HCT116 (cell line): ENCODE measurements around the gene CRACDL. TPM values are rescaled to one million over a fixed set of nuclear protein-coding genes. Genes with fewer than 3 reads are reported as not detected.

Source experiments
- ATAC-seq: fragments of 200-7000 bp; cut with Tn5 transposase; 2 replicates; pipeline ENCODE4 v1.9.1; 2020; ENCODE audit warnings: mild to moderate bottlenecking, moderate library complexity
- BruUV-seq: library from RNA; stranded (reverse); fragments of 400-500 nt; replicated peaks from 2 replicates; lab custom pipeline; 2021; lab: Mats Ljungman, UMichigan
- CTCF ChIA-PET: fragments of 300-600 bp; sonication (Branson Sonifier 250); formaldehyde crosslinking; loops from one replicate; lab custom pipeline; 2021; ENCODE audit warnings: antibody characterized with exemption; lab: Charles Lee
- POLR2A ChIA-PET: fragments of 300-600, 350-600 bp; sonication (Branson Sonifier 250); formaldehyde crosslinking; loops from one replicate; lab custom pipeline; 2021; ENCODE audit warnings: antibody characterized with exemption; lab: Charles Lee
- RAD21 ChIA-PET, 2 experiments: fragments of 300-600 bp; sonication (Branson Sonifier 250); formaldehyde crosslinking; loops; one replicate each; lab custom pipeline; 2023; ENCODE audit warnings: low total read pairs in 2 of 2; ENCODE audit not compliant: uncharacterized antibody in 2 of 2, unreplicated experiment in 2 of 2, low non-redundant PET in 1 of 2; lab: Charles Lee
- DNase-seq: peaks from one replicate; pipeline ENCODE4 v3.0.0-alpha.2; 2010; ENCODE audit warnings: low read depth, low spot score
- H2AFZ ChIP-seq: fragments of 200-600 bp; shearing (Covaris generic), sonication (generic); 2 replicates; pipeline ENCODE4 v1.6.1; 2017; ENCODE audit warnings: low read depth, mixed run types, mixed read lengths, antibody characterized with exemption, low read length; ENCODE audit not compliant: poor library complexity, severe bottlenecking
- H3K27ac ChIP-seq: 2 replicates; pipeline ENCODE4 v1.5.1; 2012; ENCODE audit warnings: low read depth, low read length
- H3K27me3 ChIP-seq: fragments of 200-600 bp; sonication (generic); 2 replicates; pipeline ENCODE4 v1.6.1; 2016; ENCODE audit warnings: mixed run types, low read length, mixed read lengths; ENCODE audit not compliant: insufficient read depth
- H3K36me3 ChIP-seq, 2 experiments: fragments of 200-500 bp in 1 of 2; fragments of 200-600 bp in 1 of 2; sonication (Bioruptor generic) in 1 of 2; sonication (generic) in 1 of 2; 2 replicates each; pipeline versions ENCODE4 v1.5.1 to v1.6.1; 2014 to 2016; ENCODE audit warnings: low read length in 2 of 2, inconsistent platforms in 1 of 2, mixed read lengths in 1 of 2, mixed run types in 1 of 2; ENCODE audit not compliant: insufficient read depth in 2 of 2, control insufficient read depth in 1 of 2
- H3K4me1 ChIP-seq, 2 experiments: fragments of 200-600 bp in 1 of 2; sonication (generic) in 1 of 2; 2 replicates each; pipeline versions ENCODE4 v1.5.1 to v1.6.1; 2012 to 2017; ENCODE audit warnings: low read length in 2 of 2, inconsistent platforms in 1 of 2, mild to moderate bottlenecking in 1 of 2, mixed read lengths in 1 of 2, mixed run types in 1 of 2, moderate library complexity in 1 of 2; ENCODE audit not compliant: insufficient read depth in 2 of 2, control insufficient read depth in 1 of 2
- H3K4me2 ChIP-seq: fragments of 200-600 bp; sonication (generic); 2 replicates; pipeline ENCODE4 v1.6.1; 2017; ENCODE audit warnings: mixed run types, low read length, mixed read lengths
- H3K4me3 ChIP-seq, 2 experiments: fragments of 200-600 bp in 1 of 2; sonication (generic) in 1 of 2; replicated peaks in 1 of 2; 2 replicates each; pipeline ENCODE4 v1.5.1; 2011 to 2016; ENCODE audit warnings: low read length in 2 of 2, control low read depth in 1 of 2, low read depth in 1 of 2, mild to moderate bottlenecking in 1 of 2, mixed read lengths in 1 of 2, mixed run types in 1 of 2
- H3K79me2 ChIP-seq: fragments of 200-600 bp; sonication (generic); 2 replicates; pipeline ENCODE4 v1.6.1; 2017; ENCODE audit warnings: mild to moderate bottlenecking, mixed run types, low read length, moderate library complexity, mixed read lengths; ENCODE audit not compliant: insufficient read depth
- H3K9ac ChIP-seq: fragments of 200-600 bp; sonication (generic); 2 replicates; pipeline ENCODE4 v1.6.1; 2016; ENCODE audit warnings: low read length, mixed read lengths
- H3K9me2 ChIP-seq: fragments of 200-600 bp; sonication (generic), shearing (Covaris generic); 2 replicates; pipeline ENCODE4 v1.6.1; 2017; ENCODE audit warnings: mixed run types, mild to moderate bottlenecking, moderate library complexity; ENCODE audit not compliant: insufficient read depth
- H3K9me3 ChIP-seq, 2 experiments: fragments of 200-500 bp in 1 of 2; fragments of 200-600 bp in 1 of 2; sonication (Bioruptor generic) in 1 of 2; sonication (generic) in 1 of 2; 2 replicates each; pipeline ENCODE4 v1.6.1; 2014 to 2017; ENCODE audit warnings: low read length in 2 of 2, mixed read lengths in 2 of 2, inconsistent platforms in 1 of 2, low read depth in 1 of 2, mild to moderate bottlenecking in 1 of 2, mixed run types in 1 of 2, moderate library complexity in 1 of 2; ENCODE audit not compliant: control insufficient read depth in 1 of 2, insufficient read depth in 1 of 2
- H4K20me1 ChIP-seq: fragments of 200-600 bp; sonication (generic), shearing (Covaris generic); 2 replicates; pipeline ENCODE4 v1.6.1; 2017; ENCODE audit warnings: mixed run types, mild to moderate bottlenecking, moderate library complexity; ENCODE audit not compliant: insufficient read depth
- ATF3 ChIP-seq: IDR thresholded peaks from 2 replicates; pipeline ENCODE4 v1.6.1; 2012
- EGR1 ChIP-seq: IDR thresholded peaks from 2 replicates; pipeline ENCODE4 v1.6.1; 2012; ENCODE audit warnings: low read depth
- FOSL1 ChIP-seq: IDR thresholded peaks from 2 replicates; pipeline ENCODE4 v1.6.1; 2012; ENCODE audit warnings: low read depth
- POLR2AphosphoS5 ChIP-seq: IDR thresholded peaks from 2 replicates; pipeline ENCODE4 v1.6.1; 2011; ENCODE audit warnings: mild to moderate bottlenecking, low read depth, low read length, moderate library complexity
- REST ChIP-seq: IDR thresholded peaks from 2 replicates; pipeline ENCODE4 v1.6.1; 2012; ENCODE audit warnings: low read depth
- SIN3A ChIP-seq: IDR thresholded peaks from 2 replicates; pipeline ENCODE4 v1.6.1; 2012; ENCODE audit warnings: low read depth
- TCF7L2 ChIP-seq: IDR thresholded peaks from 2 replicates; pipeline ENCODE4 v1.7.0; 2011; ENCODE audit warnings: borderline replicate concordance, inconsistent platforms; ENCODE audit not compliant: insufficient read depth, insufficient read length; ENCODE audit errors: extremely low read depth
- intact Hi-C: fragments of 100-400 bp; cut with micrococcal nuclease; formaldehyde crosslinking; loops from 2 replicates; pipeline ENCODE4 v1.10.0; 2022
- total RNA-seq: library from RNA; stranded (reverse); gene quantifications from one replicate; pipeline ENCODE4 v1.2.1, GENCODE V29; 2021; ENCODE audit not compliant: unreplicated experiment

CRACDL gene
- total RNA-seq, 1 experiment from 2014 or later, result 1.1 TPM

- Histone ChIP-seq H3K27me3 (no peaks in the 10 kb centered on the region), H3K4me1 (no peaks in the 10 kb centered on the region), H3K9ac (no peak overlapping the region), H3K4me2 (no peak overlapping the region), H3K36me3 (no peaks in the 10 kb centered on the region), H3K9me2 (no peaks in the 10 kb centered on the region), H3K79me2 (no peaks in the 10 kb centered on the region), H3K4me3 (no peak overlapping the region), H4K20me1 (no peaks in the 10 kb centered on the region), H2AFZ (no peak overlapping the region), H3K27ac (no peak overlapping the region), H3K9me3 (no peaks in the 10 kb centered on the region)
- DNase-seq, result no peak
- ChIA-PET POLR2A (no interaction called here), CTCF (no interaction called here), RAD21 (no interaction called here)
- intact Hi-C loops, result loop anchor here (10.0 kb wide), 1 partner anchor 80 kb away; no protein-coding TSS in a partner anchor
- ATAC-seq, result no peak
- no TSS peak for BruUV-seq
- TF ChIP-seq EGR1, result no peak
- no peak for TF ChIP-seq SIN3A
- TF ChIP-seq ATF3, result no peak
- no peak for TF ChIP-seq TCF7L2
- no peak for TF ChIP-seq POLR2AphosphoS5
- TF ChIP-seq REST, result no peak
- TF ChIP-seq FOSL1, result no peak
Observed at GRCh38 chr2:98825020-98825350, 111.0 kb downstream of the CRACDL start.
